HG02798 (cell line): ENCODE data around the gene SLC6A18.

ENCODE experiments used
- ATAC-seq: cut with Tn5 transposase; IDR thresholded peaks from one replicate; pipeline ENCODE4 v1.9.1; 2021; ENCODE audit warnings: mild to moderate bottlenecking; ENCODE audit not compliant: unreplicated experiment, poor library complexity

SLC6A18 gene

DNA sequence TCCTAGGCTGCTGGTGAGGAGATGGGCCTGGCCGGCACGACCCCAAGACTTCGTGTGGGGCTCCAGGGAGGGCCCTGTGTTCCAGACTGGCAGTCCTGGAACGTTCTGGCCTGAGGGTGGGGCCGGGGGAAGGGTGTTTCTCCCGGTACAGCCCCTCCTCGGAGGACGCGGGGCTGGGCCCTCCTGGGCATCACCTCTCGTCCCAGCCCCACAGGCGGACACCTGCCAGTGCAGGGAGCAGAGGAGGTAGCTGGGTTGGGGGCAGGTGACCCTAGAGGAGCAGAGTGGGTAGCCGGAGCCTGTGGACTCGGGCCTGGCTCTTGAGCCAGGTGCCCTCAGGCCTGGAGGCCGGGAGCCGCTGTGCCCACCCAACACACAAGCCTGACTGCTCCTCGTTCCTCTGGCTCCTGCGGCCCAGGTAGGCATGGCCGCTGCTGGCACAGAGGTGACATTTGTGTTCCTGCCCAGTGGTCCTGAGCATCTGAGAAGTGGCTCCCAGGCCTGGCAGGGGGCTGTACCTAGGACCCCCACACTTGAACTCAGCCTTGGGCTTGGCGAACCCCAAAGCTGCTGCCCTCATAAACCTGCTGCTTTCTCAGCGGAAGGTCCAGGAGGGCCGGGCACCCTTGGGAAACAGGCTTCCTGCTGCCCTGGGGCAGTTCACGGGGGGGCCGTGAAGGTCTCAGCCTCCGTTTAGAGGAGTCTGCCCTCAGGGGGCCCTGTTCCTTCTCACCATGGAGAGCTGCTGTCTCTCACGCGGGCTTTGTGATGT, 23.0 kb upstream of the SLC6A18 start:
- no peak for ATAC-seq

GRCh38 chr5:1202798-1203185, 22.4 kb upstream of the SLC6A18 start:
- ATAC-seq = no peak

DNA sequence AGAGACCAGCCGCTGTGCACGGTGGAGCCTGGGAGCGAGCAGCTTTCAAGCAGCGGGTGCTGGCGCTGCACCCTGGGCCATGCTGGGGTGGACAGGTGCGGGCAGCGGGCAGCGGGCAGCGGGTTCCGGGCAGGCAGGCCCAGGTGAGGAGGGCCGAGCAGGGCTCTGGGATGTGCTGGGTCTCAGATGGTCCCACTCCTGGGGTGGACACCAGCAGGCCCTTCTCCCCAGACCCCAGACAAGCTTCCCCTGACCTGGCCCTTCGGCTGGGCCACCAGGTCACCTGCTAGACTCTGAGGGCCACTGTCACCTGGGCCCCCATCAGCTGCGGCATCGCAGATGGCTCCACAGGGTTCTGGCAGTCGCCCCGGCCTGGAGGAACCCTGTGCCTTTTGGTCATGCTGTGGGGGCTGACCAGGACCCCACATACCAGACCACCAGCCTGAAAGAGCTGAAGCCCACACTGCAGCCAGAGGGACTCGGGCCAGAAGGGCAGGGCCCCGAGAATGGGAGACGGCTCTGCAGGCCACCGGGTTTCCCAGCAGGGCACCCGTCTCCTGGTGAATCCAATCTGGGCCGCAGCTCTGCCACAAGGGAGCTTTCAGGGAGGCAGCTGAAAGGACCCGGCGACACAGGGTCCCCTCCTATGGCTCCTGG, 21.7 kb upstream of the SLC6A18 start:
- no peak for ATAC-seq

- no peak for ATAC-seq
Observed at GRCh38 chr5:1203968-1204692, 21.1 kb upstream of the SLC6A18 start.

DNA sequence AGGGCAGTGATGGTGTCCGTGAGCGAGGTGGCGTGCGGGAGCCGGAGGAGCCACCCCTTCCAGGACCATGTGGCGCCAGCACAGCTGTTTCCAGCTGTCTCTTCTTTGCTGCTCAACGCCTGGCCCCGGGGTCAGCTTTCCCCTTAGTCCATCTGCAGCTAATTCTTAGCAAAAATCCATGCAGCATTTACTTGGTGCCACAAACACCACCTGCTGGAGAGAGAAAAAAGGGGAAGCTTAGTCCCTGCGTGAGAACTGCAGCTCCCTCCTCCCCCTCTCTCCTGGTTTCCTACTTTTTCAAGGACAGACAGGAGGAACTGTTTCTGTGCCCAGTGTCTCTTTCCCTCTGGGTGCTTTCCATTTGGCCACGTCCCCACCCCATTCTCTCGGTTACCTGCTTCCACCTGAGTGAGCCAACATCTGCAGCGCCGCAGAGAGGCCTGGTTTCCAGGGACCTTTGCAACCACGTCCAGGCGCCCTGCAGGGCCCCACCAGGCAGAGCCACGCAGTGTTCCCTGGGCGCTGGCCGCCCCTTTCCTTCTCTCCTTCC, 20.4 kb upstream of the SLC6A18 start:
- no peak for ATAC-seq

GRCh38 chr5:1205255-1206180, 19.7 kb upstream of the SLC6A18 start:
- ATAC-seq = no peak

GRCh38 chr5:1206521-1207412, 18.4 kb upstream of the SLC6A18 start:
- no peak for ATAC-seq

DNA sequence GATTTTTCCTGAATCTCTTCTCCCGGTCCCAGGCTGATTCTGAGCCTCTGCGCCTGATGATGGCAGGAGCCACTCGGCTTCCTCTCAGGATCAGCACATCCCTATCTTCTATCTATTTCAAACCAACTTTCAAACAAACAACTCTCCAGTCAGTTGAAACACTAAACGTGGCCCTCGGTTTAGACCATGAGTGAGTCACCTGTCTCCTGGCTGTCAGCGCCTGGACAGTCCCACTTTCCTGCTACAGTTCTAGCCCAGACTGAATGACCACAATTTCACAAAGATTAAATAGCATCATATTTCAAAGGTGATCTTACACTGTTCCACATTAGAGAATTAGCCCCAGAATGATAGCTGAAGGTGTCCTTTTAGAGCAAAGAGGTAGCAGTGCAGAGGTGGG, 17.6 kb upstream of the SLC6A18 start:
- no peak for ATAC-seq

DNA sequence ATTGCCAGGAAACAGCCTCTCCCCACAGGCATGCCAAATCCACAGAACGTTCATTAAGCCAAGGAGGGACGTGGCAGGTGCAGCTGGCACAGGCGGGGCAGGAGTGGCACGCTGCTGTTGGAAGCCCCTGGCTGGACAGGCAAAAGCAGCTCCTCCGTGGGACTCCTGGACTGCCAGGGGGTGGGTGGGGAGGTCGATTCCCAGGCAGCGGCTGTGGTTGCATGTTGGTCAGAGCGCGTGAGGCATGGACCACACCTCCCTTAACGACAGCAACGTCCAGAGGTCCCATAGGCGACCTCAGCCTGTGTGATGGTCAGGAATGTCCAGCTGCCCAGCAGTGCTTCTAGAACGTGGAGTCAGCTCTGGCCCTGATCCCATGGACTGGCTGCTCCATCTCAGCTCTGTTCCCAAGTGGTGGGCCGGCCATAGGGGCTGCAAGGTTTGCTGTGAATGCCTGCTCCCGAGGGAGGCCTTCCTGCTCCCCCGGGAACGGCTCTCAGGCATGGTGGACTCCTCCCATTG, 16.9 kb upstream of the SLC6A18 start:
- no peak for ATAC-seq

- ATAC-seq = no peak
Observed at GRCh38 chr5:1208743-1209488, 16.3 kb upstream of the SLC6A18 start.

DNA sequence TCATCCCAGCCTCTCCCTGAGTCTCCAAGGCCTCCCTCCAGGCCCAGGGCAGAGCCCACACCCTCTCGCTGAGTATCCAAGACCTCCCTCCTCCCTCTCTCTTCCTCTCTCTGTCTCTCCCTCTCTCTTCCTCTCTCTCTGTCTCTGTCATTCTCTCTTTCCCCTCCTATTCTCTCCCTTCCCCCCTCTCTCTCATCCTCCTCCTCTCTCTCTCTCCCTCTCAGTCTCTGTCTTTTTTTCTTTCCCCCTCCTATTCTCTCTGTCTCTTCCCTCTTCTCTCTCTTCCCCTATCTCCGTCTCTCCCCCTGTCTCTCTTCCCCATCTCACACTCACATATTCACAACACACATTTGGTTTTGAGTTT, 15.7 kb upstream of the SLC6A18 start:
- ATAC-seq = no peak

- ATAC-seq = no peak
Observed at GRCh38 chr5:1209896-1210776, 15.0 kb upstream of the SLC6A18 start.

GRCh38 chr5:1210832-1211251, 14.3 kb upstream of the SLC6A18 start:
- ATAC-seq = no peak

- ATAC-seq = no peak
Observed at GRCh38 chr5:1211701-1212100, 13.5 kb upstream of the SLC6A18 start.

DNA sequence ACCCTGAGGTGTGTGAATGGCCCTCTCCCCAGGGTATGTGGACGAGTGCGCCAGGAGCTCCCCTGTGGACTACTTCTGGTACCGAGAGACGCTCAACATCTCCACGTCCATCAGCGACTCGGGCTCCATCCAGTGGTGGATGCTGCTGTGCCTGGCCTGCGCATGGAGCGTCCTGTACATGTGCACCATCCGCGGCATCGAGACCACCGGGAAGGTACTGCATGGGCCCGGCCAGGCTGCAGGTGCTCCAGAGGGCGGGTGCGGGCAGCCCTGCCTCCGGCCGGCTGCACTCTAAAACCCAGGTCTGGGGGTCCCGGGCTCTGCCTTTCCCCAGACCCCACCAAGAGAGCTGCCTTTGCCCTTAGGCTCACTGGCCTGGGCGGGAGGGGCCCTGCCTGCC, 12.9 kb upstream of the SLC6A18 start:
- ATAC-seq = no peak

GRCh38 chr5:1212881-1213280, 12.3 kb upstream of the SLC6A18 start:
- no peak for ATAC-seq

DNA sequence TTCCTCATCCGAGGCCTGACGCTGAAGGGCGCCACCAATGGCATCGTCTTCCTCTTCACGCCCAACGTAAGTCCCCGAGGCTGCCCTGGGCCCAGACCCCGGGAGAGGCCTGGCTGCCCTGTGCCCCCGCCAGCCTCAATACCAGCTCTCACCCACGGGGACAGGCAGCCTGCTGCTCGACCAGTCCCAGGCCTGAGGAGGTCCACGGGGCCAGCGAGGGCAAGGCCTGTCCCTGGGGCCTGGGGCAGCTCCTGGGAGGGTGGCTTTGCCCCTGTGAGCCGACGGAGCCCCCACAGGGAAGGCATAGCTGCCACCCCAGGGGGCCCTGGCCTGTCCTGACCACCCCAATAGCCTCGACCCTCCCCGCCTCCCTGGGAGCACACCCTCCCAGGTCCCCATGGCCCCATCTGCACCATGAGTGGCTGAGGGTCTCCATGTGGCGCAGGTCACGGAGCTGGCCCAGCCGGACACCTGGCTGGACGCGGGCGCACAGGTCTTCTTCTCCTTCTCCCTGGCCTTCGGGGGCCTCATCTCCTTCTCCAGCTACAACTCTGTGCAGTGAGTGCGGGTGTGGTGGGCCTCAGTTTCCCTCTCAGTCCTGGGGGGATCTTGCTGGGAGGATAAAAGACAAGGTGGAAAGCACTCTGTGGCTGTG, 11.5 kb upstream of the SLC6A18 start:
- no peak for ATAC-seq
